OCI-LY1 (cell line): Measurements from ENCODE around the gene FBRSL1.

Source experiments
- H2AFZ ChIP-seq: fragments of 200-600 bp; sonication (generic), shearing (Covaris generic); 2 replicates; pipeline ENCODE4 v1.6.0; 2014; ENCODE audit warnings: antibody characterized with exemption, mild to moderate bottlenecking, low read length
- H3F3A ChIP-seq: fragments of 200-600 bp; sonication (generic), shearing (Covaris generic); 2 replicates; pipeline ENCODE4 v1.6.0; 2014; ENCODE audit warnings: mild to moderate bottlenecking, antibody characterized with exemption, low read length, moderate library complexity; ENCODE audit not compliant: insufficient read depth
- H3K27ac ChIP-seq: fragments of 200-600 bp; sonication (generic); 2 replicates; pipeline ENCODE4 v1.5.1; 2014; ENCODE audit warnings: low read length, mixed run types, mild to moderate bottlenecking, low read depth; ENCODE audit not compliant: poor library complexity, severe bottlenecking
- H3K27me3 ChIP-seq: fragments of 200-600 bp; sonication (generic); 2 replicates; pipeline ENCODE4 v1.6.0; 2014; ENCODE audit warnings: antibody characterized with exemption, mild to moderate bottlenecking, low read length, moderate library complexity; ENCODE audit not compliant: insufficient read depth
- H3K36me3 ChIP-seq: fragments of 200-600 bp; sonication (generic); 2 replicates; pipeline ENCODE4 v1.6.1; 2014; ENCODE audit warnings: mild to moderate bottlenecking, antibody characterized with exemption, low read length, moderate library complexity, mixed read lengths; ENCODE audit not compliant: insufficient read depth
- H3K4me1 ChIP-seq: fragments of 200-600 bp; sonication (generic); 2 replicates; pipeline ENCODE4 v1.5.1; 2014; ENCODE audit warnings: mild to moderate bottlenecking, low read length, moderate library complexity; ENCODE audit not compliant: insufficient read depth, severe bottlenecking
- H3K4me2 ChIP-seq: fragments of 200-600 bp; sonication (generic), shearing (Covaris generic); 2 replicates; pipeline ENCODE4 v1.6.1; 2014; ENCODE audit warnings: low read length
- H3K4me3 ChIP-seq: fragments of 200-600 bp; sonication (generic); 2 replicates; pipeline ENCODE4 v1.5.1; 2014; ENCODE audit warnings: low read length, low read depth, mild to moderate bottlenecking, mixed read lengths; ENCODE audit not compliant: poor library complexity, severe bottlenecking
- H3K79me2 ChIP-seq: fragments of 200-600 bp; shearing (Covaris generic); 2 replicates; pipeline ENCODE4 v1.6.1; 2016; ENCODE audit warnings: mixed run types, low read length, mixed read lengths; ENCODE audit not compliant: insufficient read depth
- H3K9ac ChIP-seq: fragments of 200-600 bp; sonication (generic), shearing (Covaris generic); 2 replicates; pipeline ENCODE4 v1.6.1; 2014; ENCODE audit warnings: mild to moderate bottlenecking, low read length, mixed read lengths
- H3K9me2 ChIP-seq: fragments of 200-600 bp; sonication (generic), shearing (Covaris generic); 2 replicates; pipeline ENCODE4 v1.6.1; 2014; ENCODE audit warnings: low read depth, mild to moderate bottlenecking, low read length, mixed read lengths
- H3K9me3 ChIP-seq: fragments of 200-600 bp; shearing (Covaris generic); 2 replicates; pipeline ENCODE4 v1.6.1; 2014; ENCODE audit warnings: low read length, mixed read lengths
- H4K20me1 ChIP-seq: fragments of 200-600 bp; sonication (generic), shearing (Covaris generic); 2 replicates; pipeline ENCODE4 v1.6.0; 2016; ENCODE audit warnings: mild to moderate bottlenecking, low read length; ENCODE audit not compliant: insufficient read depth
- EZH2 ChIP-seq: fragments of 200-600 bp; sonication (generic), shearing (Covaris generic); IDR thresholded peaks from 2 replicates; pipeline ENCODE4 v1.8.0; 2017; ENCODE audit warnings: borderline replicate concordance, mixed run types, mild to moderate bottlenecking, antibody characterized with exemption, low read length, moderate library complexity, mixed read lengths
- TF ChIP-seq, protein P1 (sequence below): fragments of 200-600 bp; sonication (generic), shearing (Covaris generic); IDR thresholded peaks from 2 replicates; pipeline ENCODE4 v1.5.1; 2017; ENCODE audit warnings: mild to moderate bottlenecking, antibody characterized with exemption, low read length, moderate library complexity, mixed read lengths

Gene FBRSL1

DNA sequence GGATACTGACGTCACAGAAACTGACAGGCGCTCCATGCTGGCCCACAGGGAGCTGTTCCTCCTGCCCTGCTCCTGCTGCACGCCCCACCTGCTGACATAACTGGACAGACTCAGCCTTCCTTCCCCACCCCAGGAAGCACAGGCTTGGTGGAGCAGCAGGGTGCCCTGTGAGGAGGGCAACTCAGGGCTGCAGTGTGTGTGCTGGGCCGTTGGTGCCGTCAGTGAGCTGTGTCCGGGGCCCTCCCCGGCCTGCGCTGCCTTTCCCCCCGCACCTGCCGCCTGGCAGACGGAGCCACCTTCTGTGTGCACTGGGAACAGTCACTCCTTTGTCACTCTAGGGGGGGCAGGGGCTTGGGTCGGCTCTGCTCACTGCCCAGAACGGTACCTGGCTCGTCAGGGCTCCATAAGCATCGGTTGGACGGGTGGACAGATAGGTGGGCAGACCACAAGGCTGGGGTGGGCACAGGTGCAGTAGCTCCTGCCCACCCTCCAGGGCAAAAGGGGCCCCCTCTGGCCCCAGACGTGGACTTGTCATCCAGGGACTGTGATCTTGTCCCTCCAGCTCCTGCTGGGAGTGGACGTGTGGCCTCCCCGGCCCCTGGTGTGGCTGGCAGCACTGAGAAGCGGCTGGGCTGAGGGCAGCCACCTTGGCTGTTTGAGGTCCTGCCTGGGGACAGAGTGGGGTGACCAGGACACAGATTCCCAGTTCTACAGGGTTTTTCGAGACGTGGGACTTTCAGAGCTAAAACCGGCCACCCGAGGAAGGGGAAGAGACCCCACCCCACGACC, 32.8 kb downstream of the FBRSL1 start:
- Histone ChIP-seq H3K36me3 (no peaks in the 10 kb centered on the region; the same call in 1 of the 2 replicates), H3K9ac (no peak overlapping the region), H3K4me1 (no peaks in the 10 kb centered on the region), H3K9me2 (no peaks in the 10 kb centered on the region), H3K4me2 (no peak overlapping the region), H3F3A (no peaks in the 10 kb centered on the region), H4K20me1 (no peaks in the 10 kb centered on the region), H3K27ac (no peak overlapping the region), H3K9me3 (peaks cover 6% of the 10 kb centered on the region; the same call in 1 of the 2 replicates), H3K79me2 (no peaks in the 10 kb centered on the region), H3K4me3 (no peak overlapping the region), H3K27me3 (no peaks in the 10 kb centered on the region), H2AFZ (no peak overlapping the region)
- TF ChIP-seq, protein P1, sequence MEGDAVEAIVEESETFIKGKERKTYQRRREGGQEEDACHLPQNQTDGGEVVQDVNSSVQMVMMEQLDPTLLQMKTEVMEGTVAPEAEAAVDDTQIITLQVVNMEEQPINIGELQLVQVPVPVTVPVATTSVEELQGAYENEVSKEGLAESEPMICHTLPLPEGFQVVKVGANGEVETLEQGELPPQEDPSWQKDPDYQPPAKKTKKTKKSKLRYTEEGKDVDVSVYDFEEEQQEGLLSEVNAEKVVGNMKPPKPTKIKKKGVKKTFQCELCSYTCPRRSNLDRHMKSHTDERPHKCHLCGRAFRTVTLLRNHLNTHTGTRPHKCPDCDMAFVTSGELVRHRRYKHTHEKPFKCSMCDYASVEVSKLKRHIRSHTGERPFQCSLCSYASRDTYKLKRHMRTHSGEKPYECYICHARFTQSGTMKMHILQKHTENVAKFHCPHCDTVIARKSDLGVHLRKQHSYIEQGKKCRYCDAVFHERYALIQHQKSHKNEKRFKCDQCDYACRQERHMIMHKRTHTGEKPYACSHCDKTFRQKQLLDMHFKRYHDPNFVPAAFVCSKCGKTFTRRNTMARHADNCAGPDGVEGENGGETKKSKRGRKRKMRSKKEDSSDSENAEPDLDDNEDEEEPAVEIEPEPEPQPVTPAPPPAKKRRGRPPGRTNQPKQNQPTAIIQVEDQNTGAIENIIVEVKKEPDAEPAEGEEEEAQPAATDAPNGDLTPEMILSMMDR = no peak
- no peak for TF ChIP-seq EZH2

DNA sequence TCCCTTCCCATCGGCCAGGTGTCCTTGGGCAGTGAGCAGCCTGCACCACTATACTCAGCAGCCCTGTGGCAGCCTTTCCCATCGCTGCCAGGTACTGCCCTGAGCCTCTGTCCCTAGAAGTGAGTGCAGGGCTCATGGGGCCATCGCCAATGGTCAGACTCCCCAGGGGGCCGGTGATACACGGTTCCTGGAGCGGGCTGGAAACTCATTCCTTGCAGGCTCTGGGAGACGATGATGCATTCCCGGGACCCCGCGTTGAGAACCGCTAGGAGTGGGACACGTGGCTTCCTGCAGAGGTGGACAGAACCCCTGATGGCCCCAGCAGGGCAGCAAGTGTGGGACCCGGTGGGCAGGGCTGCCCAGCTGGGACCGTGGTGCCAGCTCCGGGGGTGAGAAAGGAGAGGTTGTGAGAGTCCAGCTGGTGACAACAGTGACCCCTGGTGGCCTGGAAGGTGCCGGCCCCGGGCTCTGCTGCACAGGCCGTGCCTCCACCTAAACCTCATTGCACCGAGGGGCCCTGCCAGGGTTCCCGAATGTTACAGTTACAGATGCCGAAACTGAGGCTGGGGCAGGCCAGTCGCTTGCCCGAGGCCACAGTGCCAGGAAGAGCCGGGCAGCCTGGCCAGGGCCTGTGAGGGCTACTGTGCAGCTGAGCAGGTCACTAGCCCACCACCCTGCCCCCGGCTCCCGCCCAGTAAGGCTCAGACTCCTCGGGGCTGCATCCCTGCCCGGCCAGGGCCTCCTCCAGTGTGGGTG, 33.8 kb downstream of the FBRSL1 start:
- Histone ChIP-seq H3F3A (no peaks in the 10 kb centered on the region), H3K9me3 (peaks cover 6% of the 10 kb centered on the region; the same call in 1 of the 2 replicates), H3K27me3 (no peaks in the 10 kb centered on the region), H3K4me2 (no peak overlapping the region), H3K79me2 (no peaks in the 10 kb centered on the region), H3K36me3 (no peaks in the 10 kb centered on the region), H3K4me1 (no peaks in the 10 kb centered on the region), H3K9ac (no peak overlapping the region), H3K4me3 (no peak overlapping the region), H2AFZ (no peak overlapping the region), H3K27ac (no peak overlapping the region), H3K9me2 (no peaks in the 10 kb centered on the region), H4K20me1 (no peaks in the 10 kb centered on the region)
- no peak for TF ChIP-seq EZH2
- TF ChIP-seq, protein P1 = peak; percentile 75

DNA sequence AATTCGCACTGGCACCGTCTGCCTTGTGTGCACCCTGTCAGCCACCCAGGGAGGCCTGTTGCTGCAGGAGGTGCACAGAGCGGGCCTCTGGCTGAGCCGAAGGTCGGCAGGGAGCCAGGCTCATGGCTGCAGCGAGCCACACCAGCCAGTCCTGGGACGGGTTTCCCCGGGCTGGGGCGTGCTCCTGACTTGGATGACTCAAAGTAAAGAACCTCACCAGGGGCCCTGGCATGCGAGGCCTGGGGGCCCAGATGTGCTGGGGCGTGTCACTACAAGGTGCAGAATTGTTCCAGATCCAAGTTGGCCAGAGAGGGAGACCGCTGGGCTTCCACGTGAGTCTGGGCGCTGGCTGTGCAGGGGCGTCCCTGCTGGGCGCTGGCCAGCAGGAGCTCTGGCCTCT, 34.5 kb downstream of the FBRSL1 start:
- no peaks in the 10 kb centered on the region for H3F3A ChIP-seq
- no peak overlapping the region for H3K4me3 ChIP-seq
- H3K27ac ChIP-seq = no peak overlapping the region
- no peaks in the 10 kb centered on the region for H3K9me2 ChIP-seq
- H3K9me3 ChIP-seq = no peaks in the 10 kb centered on the region
- H3K36me3 ChIP-seq = no peaks in the 10 kb centered on the region
- H3K9ac ChIP-seq = no peak overlapping the region
- H2AFZ ChIP-seq = no peak overlapping the region
- H4K20me1 ChIP-seq = no peaks in the 10 kb centered on the region
- no peaks in the 10 kb centered on the region for H3K27me3 ChIP-seq
- H3K79me2 ChIP-seq = no peaks in the 10 kb centered on the region
- no peak overlapping the region for H3K4me2 ChIP-seq
- no peak for TF ChIP-seq EZH2
- TF ChIP-seq, protein P1 = no peak
- no peaks in the 10 kb centered on the region for H3K4me1 ChIP-seq
